NCI-H187 (cell line): ENCODE measurements around the gene CTNS.

Source experiments
- DNase-seq, 2 experiments: peaks; one replicate each; lab custom pipeline; 2025; lab: John Stamatoyannopoulos, UW

The CTNS gene

GRCh38 chr17:3636154-3636907 lies at the start of gene CTNS, which contains the start of gene SHPK:
Gene CTNS (plus strand): TSS chr17:3636760. CDS start chr17:3640207, 3,447 bp downstream.
Gene SHPK (minus strand): TSS chr17:3636250. CDS start chr17:3636219, 31 bp downstream.
- DNase-seq = peak; percentile 51 to 87

DNA sequence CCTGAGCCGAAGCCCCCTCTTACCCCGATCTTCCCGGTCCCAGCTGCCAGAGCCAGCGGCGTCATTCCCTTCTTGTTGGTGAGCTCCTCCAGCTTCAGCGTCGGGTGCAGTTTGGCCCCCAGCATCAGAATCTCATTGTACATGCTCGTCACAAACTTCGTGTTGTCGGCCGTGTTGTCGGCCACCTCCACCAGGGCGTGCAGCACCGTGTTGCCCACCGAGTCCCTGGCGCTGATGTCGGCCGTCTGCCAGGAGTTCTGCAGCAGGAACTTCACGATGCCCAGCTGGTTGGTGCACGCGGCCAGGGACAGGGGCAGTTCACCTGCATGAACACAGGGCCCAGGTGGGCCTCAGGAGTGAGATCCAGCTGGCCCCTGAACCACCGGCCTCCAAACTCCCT lies 46.8 kb upstream of the CTNS start:
- DNase-seq = no peak

DNA sequence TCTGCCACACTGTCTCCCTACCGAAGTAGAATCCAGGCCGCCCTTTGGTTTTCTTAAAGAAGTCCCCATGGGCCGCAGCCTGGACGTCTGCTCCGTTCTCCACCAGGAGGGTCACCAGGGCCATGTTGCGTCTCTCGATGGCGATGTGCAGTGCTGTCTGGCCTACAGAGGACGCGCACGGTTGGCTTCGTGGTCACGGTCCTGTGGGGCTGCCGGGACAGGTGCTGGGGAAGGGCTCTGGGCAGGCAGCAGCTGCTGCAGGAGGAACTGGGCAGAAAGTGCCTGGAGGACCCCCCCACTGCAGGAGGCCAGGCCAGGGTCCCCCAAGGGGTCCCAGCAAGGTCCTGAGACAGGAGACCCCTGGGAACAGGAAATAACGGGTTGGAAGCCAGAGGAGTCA lies 46.3 kb upstream of the CTNS start:
- DNase-seq = no peak

DNA sequence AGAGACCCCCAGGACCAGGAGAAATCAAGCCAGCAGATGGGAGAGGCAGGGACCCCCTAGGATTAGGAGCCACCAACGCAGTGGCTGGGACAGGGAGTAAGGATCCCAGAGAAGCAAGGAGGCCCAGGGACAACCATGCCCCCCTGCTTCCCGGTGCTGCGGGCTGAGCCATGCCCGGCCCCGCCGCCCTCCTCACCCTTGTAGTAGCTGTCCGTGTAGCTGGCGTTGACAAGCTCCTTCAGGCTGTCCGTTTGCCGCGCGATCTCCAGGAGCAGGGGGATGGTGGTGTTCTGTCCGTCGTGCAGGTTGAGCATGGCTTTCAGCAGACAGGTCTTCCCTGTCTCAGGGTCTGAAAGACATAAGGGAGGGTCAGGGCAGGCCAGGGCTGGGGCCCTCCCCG lies 45.8 kb upstream of the CTNS start:
- DNase-seq = no peak

GRCh38 chr17:3592216-3592860 lies 44.2 kb upstream of the CTNS start:
- no peak for DNase-seq

DNA sequence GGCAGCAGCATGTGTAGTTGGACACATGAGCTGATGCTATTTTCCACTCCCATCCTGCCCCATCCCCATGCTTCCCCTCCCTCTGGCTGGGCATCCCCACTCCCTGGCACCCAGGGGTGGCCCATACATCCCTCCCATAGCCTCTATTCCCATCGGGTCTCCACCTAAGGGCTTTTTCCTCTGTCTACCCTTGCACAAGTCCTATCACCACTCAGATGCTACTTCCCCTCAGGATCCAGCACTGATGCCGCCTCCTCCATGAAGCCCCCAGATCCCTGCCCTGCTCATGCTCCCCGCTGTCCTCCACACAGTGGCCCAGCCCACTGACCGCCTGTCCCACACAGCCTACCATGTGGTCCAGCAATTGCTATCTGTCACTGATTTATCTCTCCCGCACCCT lies 43.2 kb upstream of the CTNS start:
- no peak for DNase-seq

- DNase-seq = no peak
Measured at GRCh38 chr17:3594051-3594800, 42.3 kb upstream of the CTNS start.

GRCh38 chr17:3594976-3595375 lies 41.6 kb upstream of the CTNS start:
- DNase-seq = no peak

DNA sequence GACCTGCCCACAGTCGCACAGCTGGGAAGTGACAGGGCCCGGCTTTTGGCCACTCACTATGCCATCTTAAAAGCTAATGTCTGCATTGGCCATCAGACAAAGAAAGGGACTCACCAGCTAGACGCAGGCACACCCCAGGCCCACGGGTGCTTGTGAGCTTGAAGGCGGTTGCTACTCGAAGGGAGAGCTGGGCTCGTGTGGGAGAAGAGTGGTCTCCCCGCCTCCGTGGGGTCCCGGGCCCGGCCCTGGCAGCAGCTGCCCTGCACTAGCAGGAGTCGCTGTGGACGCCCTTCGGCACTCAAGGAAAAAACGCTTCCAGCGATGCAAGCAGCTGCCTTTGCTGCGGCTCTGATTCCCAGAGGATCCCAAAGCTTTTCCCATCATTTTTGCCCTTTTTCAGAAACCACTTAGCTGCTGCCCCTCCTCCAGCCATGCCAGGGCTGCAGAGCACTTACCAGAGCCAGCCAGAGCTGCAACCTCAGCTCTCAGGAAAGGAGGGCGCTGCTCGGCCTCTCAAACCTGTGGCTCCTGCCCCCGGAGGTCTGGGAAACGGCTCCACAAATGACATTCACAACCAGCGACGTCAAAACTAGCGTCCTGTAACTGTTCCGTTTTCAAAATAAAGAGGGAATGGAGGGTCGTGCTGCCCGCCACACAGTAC lies 39.6 kb upstream of the CTNS start:
- no peak for DNase-seq

DNA sequence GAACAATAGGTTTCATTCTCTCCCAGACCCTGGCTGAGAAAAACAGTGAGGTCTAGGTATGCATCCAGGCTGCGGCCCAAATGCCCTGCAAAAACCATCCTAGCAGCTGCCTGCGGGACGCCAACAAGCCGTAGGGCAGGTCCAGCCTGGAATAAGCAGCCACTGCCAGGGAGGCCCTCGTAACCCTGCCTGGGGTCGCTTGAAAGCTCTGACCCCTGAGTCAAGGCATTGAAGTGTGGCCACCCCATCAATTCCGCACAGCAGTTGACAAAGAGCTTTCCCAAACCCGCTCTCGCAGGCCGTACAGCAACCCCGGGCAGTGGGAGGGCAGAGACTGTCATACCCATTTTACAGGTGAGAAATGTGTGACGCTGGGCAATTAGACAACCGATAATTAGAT lies 38.5 kb upstream of the CTNS start:
- no peak for DNase-seq

DNA sequence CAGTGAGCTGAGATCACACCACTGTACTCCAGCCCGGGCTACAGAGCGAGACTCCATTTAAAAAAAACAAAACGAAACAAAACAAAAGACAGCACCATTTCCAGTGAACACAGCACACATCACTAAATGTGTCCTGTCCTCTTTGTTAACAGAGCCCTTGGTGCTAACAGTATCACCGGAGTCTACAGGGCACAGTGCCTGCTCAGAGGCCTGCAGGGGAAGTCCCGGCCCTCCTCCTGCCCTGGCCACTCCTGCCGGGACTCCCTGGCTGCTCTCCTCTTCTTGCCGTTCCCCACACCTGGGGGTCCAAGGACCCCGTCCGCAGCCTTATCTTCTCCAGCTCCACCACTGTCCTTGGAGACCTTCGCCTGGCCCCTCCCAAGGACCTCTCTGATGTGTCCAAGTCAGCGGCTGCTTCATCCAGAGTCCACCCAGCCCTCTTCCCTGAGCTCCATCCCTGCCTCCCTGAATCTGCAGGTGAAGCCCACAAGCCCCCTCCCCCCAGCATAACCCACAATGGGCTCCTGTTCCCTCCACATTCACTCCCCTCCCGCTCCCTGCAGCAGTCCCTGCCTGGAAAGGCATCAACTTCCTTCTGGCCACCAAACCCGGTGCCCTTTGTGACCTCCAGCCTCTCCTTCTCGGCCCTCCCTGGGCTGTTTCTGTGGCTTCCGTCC lies 35.9 kb upstream of the CTNS start:
- DNase-seq = no peak

GRCh38 chr17:3602499-3602898 lies 34.1 kb upstream of the CTNS start:
- peak; percentile 6 to 65 for DNase-seq

DNA sequence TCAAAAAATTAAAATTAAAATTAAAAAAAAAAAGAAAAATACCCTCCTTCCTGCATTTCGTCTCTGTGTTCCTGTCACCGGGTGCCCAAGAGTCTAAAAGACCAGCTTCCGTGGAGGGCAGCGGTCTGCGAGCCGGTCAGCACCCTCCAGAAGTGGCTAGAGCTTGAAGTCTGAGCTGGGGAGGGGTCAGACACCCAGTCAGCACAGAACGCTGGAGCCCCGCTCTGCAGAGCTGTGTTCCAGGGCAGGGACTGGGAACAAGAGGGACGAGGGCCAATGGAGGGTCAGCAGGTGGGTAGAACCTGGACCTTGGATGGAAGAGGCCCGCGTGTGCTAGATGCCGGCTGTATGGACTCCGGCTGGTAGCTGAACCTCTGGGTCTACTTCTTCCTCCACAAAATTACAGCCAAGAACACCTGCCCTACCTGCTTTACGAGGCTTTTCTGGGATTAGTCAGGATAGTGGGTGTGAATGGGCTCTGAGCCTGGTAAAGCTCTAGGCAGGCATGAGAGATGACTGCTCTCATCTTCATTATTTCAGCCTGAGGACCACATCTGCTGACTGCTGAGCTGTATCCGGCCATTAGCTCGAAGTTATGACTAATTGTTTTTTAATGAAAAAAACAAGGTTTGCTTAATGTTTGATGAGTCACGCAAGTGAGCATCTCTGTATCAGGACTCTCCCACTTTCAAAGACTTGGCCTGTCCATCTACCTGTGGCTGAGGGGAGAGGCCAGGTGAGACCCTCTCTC lies 33.3 kb upstream of the CTNS start:
- DNase-seq = no peak

DNA sequence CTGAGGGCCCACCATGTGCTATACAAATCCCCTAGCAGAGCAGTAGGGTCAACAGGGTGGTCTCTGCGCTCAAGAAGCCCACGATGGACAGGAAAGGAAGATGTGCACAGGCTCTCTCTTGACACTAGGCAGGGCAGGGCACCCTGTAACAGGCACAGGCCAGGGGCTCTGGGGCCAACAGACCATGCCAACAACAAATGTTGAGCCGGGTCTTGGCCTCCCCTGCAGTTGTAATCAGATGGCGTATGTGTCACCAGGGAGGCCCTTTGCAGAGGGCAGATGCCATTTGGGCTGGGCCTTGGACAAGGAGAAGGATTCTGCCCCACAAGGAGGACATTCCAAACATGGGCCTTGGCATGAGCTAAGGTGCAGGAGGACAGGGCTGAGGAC lies 32.7 kb upstream of the CTNS start:
- no peak for DNase-seq

DNA sequence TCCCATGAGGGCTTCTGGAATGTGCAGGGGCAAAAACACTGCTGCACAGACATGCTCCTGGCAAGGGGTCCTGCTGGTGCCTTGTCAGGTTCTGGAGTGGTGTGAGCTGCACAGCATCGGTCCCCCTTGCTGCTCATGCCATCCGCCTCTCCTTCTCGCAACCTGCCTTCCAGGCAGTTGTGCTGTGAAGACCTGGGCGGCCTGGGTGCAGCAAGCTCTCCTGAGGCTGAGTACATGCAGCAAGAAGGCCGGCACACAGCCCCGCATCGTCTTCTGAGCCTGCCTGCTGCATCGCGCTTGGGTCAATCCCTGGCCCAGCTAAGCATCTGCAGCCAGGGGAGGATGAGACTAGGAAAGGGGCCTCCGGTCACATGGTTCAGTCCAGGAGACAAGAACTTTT lies 26.9 kb upstream of the CTNS start:
- no peak for DNase-seq

DNA sequence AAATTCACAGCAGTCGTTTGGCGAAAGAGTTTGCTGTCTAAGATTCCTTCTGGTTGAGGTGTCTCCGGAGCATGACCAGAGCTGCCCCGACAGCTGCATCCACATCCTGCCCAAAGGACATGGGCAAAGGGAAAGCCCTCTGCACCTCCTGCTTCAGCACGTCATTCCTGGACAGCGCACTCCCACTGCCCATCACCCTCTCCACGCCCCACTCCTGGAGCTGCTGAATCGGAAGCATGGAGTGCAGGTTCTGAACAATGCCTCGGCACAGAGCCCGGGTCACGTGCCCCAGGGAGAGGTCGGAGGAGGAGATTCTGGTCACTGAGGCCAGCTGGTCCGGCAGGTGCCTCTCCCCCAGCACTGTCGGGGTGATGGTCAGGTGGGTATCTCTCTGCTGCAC lies 26.0 kb upstream of the CTNS start:
- no peak for DNase-seq

- no peak for DNase-seq
Measured at GRCh38 chr17:3613124-3613523, 23.4 kb upstream of the CTNS start.

GRCh38 chr17:3615160-3615870 lies 21.2 kb upstream of the CTNS start:
- no peak for DNase-seq

DNA sequence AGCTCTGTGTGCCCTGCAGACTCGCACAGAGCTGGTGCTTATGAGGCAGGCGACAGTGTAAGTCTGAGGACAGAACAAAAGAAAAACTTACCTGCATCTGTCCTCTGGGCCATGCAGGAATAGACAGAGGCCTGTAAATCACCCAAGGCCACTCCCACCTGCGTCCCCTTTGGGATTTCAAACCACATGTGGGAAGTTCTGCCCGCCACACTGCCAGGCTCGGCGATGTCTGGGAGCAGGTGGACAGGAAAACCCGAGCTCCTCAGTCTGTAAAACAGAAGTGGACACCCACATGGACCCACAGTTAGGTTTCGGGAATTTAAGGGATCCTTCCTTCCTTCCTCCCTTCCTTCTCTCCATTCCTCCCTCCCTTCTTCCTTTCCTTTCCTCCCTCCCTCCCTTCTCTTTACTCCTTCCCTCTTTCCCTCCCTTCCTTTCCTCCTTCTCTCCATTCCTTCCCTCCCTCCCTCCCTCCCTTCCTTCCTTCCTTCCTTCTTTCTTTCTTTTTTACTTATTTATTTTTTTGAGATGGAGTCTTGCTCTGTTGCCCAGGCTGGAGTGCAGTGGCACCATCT lies 15.3 kb upstream of the CTNS start:
- no peak for DNase-seq

- DNase-seq = no peak
Measured at GRCh38 chr17:3622977-3623594, 13.5 kb upstream of the CTNS start.
